IMR-90 (cell line): ENCODE results near the gene MYEF2. TPM values are rescaled to one million over a fixed set of nuclear protein-coding genes. Genes with fewer than 3 reads are reported as not detected.

ENCODE experiments used
- ATAC-seq: fragments of 200-7000 bp; cut with Tn5 transposase; 2 replicates; pipeline ENCODE4 v1.9.1; 2020; ENCODE audit warnings: low read depth, mild to moderate bottlenecking, moderate library complexity
- BruUV-seq: library from RNA; stranded (reverse); fragments of 400-500 nt; replicated peaks from 2 replicates; lab custom pipeline; 2021; lab: Mats Ljungman, UMichigan
- CTCF ChIA-PET: fragments of 300-600 bp; formaldehyde crosslinking; extraction: SDS; loops from one replicate; lab custom pipeline; 2021; ENCODE audit warnings: antibody characterized with exemption; lab: Yijun Ruan, JAX
- POLR2A ChIA-PET: fragments of 300-600 bp; sonication (Branson Sonifier 250); formaldehyde crosslinking; loops from one replicate; lab custom pipeline; 2022; ENCODE audit warnings: antibody characterized with exemption; ENCODE audit not compliant: unreplicated experiment; lab: Charles Lee
- DNase-seq: peaks from one replicate; pipeline ENCODE4 v3.0.0; 2013
- H2AFZ ChIP-seq: replicated peaks from 2 replicates; pipeline ENCODE3; 2013; ENCODE audit warnings: low read length, mild to moderate bottlenecking; ENCODE audit not compliant: poor library complexity
- H2AK5ac ChIP-seq: 2 replicates; pipeline ENCODE4 v1.6.1; 2013; ENCODE audit warnings: low read depth, low read length, inconsistent platforms
- H2AK9ac ChIP-seq: replicated peaks from 2 replicates; pipeline ENCODE3; 2013; ENCODE audit warnings: mild to moderate bottlenecking, low read depth, low read length, moderate library complexity; ENCODE audit not compliant: poor library complexity
- H2BK120ac ChIP-seq: 2 replicates; pipeline ENCODE4 v1.6.1; 2013; ENCODE audit warnings: low read depth, low read length, inconsistent platforms
- H2BK15ac ChIP-seq: 3 replicates; pipeline ENCODE4 v1.6.1; 2013; ENCODE audit warnings: low read depth, low read length, inconsistent platforms
- H2BK20ac ChIP-seq: 2 replicates; pipeline ENCODE4 v1.6.1; 2013; ENCODE audit warnings: low read depth, mild to moderate bottlenecking, inconsistent platforms, low read length, moderate library complexity
- H2BK5ac ChIP-seq: 2 replicates; pipeline ENCODE4 v1.6.1; 2013; ENCODE audit warnings: mild to moderate bottlenecking, low read depth, low read length, inconsistent platforms; ENCODE audit not compliant: poor library complexity, severe bottlenecking
- H3K14ac ChIP-seq: replicated peaks from 2 replicates; pipeline ENCODE4 v1.6.1; 2013; ENCODE audit warnings: low read depth, low read length, inconsistent platforms
- H3K18ac ChIP-seq: 2 replicates; pipeline ENCODE4 v1.6.1; 2013; ENCODE audit warnings: low read depth, low read length, control low read depth
- H3K23ac ChIP-seq: 2 replicates; pipeline ENCODE4 v1.6.1; 2013; ENCODE audit warnings: low read depth, low read length, inconsistent platforms
- H3K27ac ChIP-seq: 2 replicates; pipeline ENCODE4 v1.5.1; 2013; ENCODE audit warnings: mild to moderate bottlenecking, control low read depth, low read length; ENCODE audit not compliant: insufficient read depth
- H3K27me3 ChIP-seq: 2 replicates; pipeline ENCODE4 v1.6.1; 2013; ENCODE audit warnings: low read length; ENCODE audit not compliant: control insufficient read depth, insufficient read depth
- H3K36me3 ChIP-seq: 2 replicates; pipeline ENCODE4 v1.6.1; 2013; ENCODE audit warnings: low read length, mixed read lengths; ENCODE audit not compliant: control insufficient read depth, insufficient read depth
- H3K4ac ChIP-seq: 2 replicates; pipeline ENCODE4 v1.6.1; 2013; ENCODE audit warnings: low read depth, low read length, inconsistent platforms
- H3K4me1 ChIP-seq: 2 replicates; pipeline ENCODE4 v1.6.1; 2013; ENCODE audit warnings: low read length, mixed read lengths; ENCODE audit not compliant: control insufficient read depth, insufficient read depth
- H3K4me2 ChIP-seq: 2 replicates; pipeline ENCODE4 v1.6.1; 2013; ENCODE audit warnings: low read depth, mild to moderate bottlenecking, control low read depth, low read length, moderate library complexity
- H3K4me3 ChIP-seq: 2 replicates; pipeline ENCODE4 v1.5.1; 2013; ENCODE audit warnings: low read depth, mild to moderate bottlenecking, control low read depth, low read length, moderate library complexity; ENCODE audit not compliant: insufficient read depth
- H3K56ac ChIP-seq: 2 replicates; pipeline ENCODE4 v1.6.1; 2013; ENCODE audit warnings: low read length, inconsistent platforms; ENCODE audit not compliant: insufficient read depth; ENCODE audit errors: extremely low read depth
- H3K79me1 ChIP-seq, 2 experiments: 2 replicates each; pipeline ENCODE4 v1.6.1; 2013; ENCODE audit warnings: low read length in 2 of 2, inconsistent platforms in 1 of 2, low read depth in 1 of 2
- H3K9ac ChIP-seq: 2 replicates; pipeline ENCODE4 v1.6.1; 2013; ENCODE audit warnings: low read depth, low read length, control low read depth
- H3K9me1 ChIP-seq: 2 replicates; pipeline ENCODE4 v1.6.1; 2013; ENCODE audit warnings: low read length, inconsistent platforms; ENCODE audit not compliant: insufficient read depth
- H3K9me3 ChIP-seq: 2 replicates; pipeline ENCODE4 v1.6.1; 2013; ENCODE audit warnings: low read length; ENCODE audit not compliant: control insufficient read depth, insufficient read depth
- H4K20me1 ChIP-seq: 2 replicates; pipeline ENCODE4 v1.6.1; 2013; ENCODE audit warnings: low read length, inconsistent platforms; ENCODE audit not compliant: insufficient read depth
- H4K5ac ChIP-seq: 2 replicates; pipeline ENCODE4 v1.6.1; 2013; ENCODE audit warnings: mild to moderate bottlenecking, low read depth, low read length, control low read depth
- H4K8ac ChIP-seq, 2 experiments: 2 replicates each; pipeline ENCODE4 v1.6.1; 2013; ENCODE audit warnings: low read depth in 2 of 2, low read length in 2 of 2, control low read depth in 1 of 2, inconsistent platforms in 1 of 2
- H4K91ac ChIP-seq: 2 replicates; pipeline ENCODE4 v1.6.1; 2013; ENCODE audit warnings: low read depth, low read length, inconsistent platforms; ENCODE audit not compliant: insufficient read depth
- BHLHE40 ChIP-seq: fragments of 150-350 bp; IDR thresholded peaks from 2 replicates; pipeline ENCODE4 v1.6.1; 2016; ENCODE audit warnings: mild to moderate bottlenecking, low read depth, low read length
- CEBPB ChIP-seq: IDR thresholded peaks from 2 replicates; pipeline ENCODE4 v1.6.1; 2012; ENCODE audit warnings: low read depth, low read length, improper control_type of control experiment
- FOS ChIP-seq: fragments of 150-350 bp; IDR thresholded peaks from 2 replicates; pipeline ENCODE4 v1.6.1; 2016; ENCODE audit warnings: low read depth, low read length
- MAFK ChIP-seq: IDR thresholded peaks from 2 replicates; pipeline ENCODE4 v1.6.1; 2012; ENCODE audit warnings: low read depth, low read length, improper control_type of control experiment
- MAZ ChIP-seq: IDR thresholded peaks from 2 replicates; pipeline ENCODE4 v1.6.1; 2012; ENCODE audit warnings: low read depth, mild to moderate bottlenecking, low read length, improper control_type of control experiment, moderate library complexity, borderline replicate concordance
- MXI1 ChIP-seq: IDR thresholded peaks from 2 replicates; pipeline ENCODE4 v1.6.1; 2012; ENCODE audit warnings: low read depth, mild to moderate bottlenecking, low read length, moderate library complexity, borderline replicate concordance
- NFE2L2 ChIP-seq: fragments of 150-350 bp; IDR thresholded peaks from 2 replicates; pipeline ENCODE4 v1.6.1; 2016; ENCODE audit warnings: low read depth, mild to moderate bottlenecking, low read length
- POLR2A ChIP-seq: IDR thresholded peaks from 2 replicates; pipeline ENCODE4 v1.6.1; 2012; ENCODE audit warnings: mild to moderate bottlenecking, low read depth, low read length
- RAD21 ChIP-seq: IDR thresholded peaks from 2 replicates; pipeline ENCODE4 v1.6.1; 2012; ENCODE audit warnings: low read length, improper control_type of control experiment
- RCOR1 ChIP-seq: IDR thresholded peaks from 2 replicates; pipeline ENCODE4 v1.6.1; 2012; ENCODE audit warnings: mild to moderate bottlenecking, low read length, improper control_type of control experiment; ENCODE audit not compliant: insufficient replicate concordance
- RFX5 ChIP-seq: IDR thresholded peaks from 2 replicates; pipeline ENCODE4 v1.8.0; 2012; ENCODE audit warnings: low read depth, mild to moderate bottlenecking, low read length, moderate library complexity
- SMC3 ChIP-seq: fragments of 150-350 bp; IDR thresholded peaks from 2 replicates; pipeline ENCODE4 v1.6.1; 2016; ENCODE audit warnings: low read depth, mild to moderate bottlenecking, antibody characterized with exemption, low read length, moderate library complexity
- WGBS, 2 experiments: methylation state at CpG; one replicate each; pipeline versions ENCODE4 v1.1.5 to v1.1.7; 2013; ENCODE audit warnings: missing lambda C conversion rate in 2 of 2; ENCODE audit not compliant: insufficient read length in 1 of 2; ENCODE audit errors: extremely low coverage in 2 of 2; 5-methylcytosine and 5-hydroxymethylcytosine counted together
- dilution Hi-C: fragments of 300-500 bp; cut with HindIII; formaldehyde crosslinking; loops from one replicate; pipeline ENCODE4 v1.14.3; 2018; ENCODE audit warnings: low sequenced_read_pairs; ENCODE audit not compliant: unreplicated experiment
- in situ Hi-C: fragments of 300-500 bp; cut with MboI; formaldehyde crosslinking; loops from 3 replicates; pipeline ENCODE4 v1.14.3; 2019; ENCODE audit warnings: low sequenced_read_pairs, inconsistent platforms, mixed read lengths
- intact Hi-C: fragments of 100-400 bp; cut with micrococcal nuclease; formaldehyde crosslinking; loops from 2 replicates; pipeline ENCODE4 v1.10.0; 2022
- polyA plus RNA-seq, 3 experiments: library from polyadenylated mRNA; depleted of rRNA; stranded (reverse); fragments of >200 nt; gene quantifications; 2 replicates each; pipeline ENCODE4 v1.2.3, GENCODE V29; 2012; ENCODE audit warnings: low replicate concordance in 1 of 3
- total RNA-seq: library from RNA; depleted of rRNA; stranded (reverse); fragments of >200 nt; gene quantifications from 2 replicates; pipeline ENCODE4 v1.2.3, GENCODE V29; 2012
- TF ChIP-seq, protein P1 (sequence below): conservative IDR thresholded peaks from 2 replicates; pipeline ENCODE4 v1.5.1; 2012; ENCODE audit warnings: mild to moderate bottlenecking, low read depth, low read length, improper control_type of control experiment

The MYEF2 gene
- total and polyA plus RNA-seq, 2 of the 4 experiments (the other 2 are of a cell fraction) = 4.5 to 5.8 TPM

DNA sequence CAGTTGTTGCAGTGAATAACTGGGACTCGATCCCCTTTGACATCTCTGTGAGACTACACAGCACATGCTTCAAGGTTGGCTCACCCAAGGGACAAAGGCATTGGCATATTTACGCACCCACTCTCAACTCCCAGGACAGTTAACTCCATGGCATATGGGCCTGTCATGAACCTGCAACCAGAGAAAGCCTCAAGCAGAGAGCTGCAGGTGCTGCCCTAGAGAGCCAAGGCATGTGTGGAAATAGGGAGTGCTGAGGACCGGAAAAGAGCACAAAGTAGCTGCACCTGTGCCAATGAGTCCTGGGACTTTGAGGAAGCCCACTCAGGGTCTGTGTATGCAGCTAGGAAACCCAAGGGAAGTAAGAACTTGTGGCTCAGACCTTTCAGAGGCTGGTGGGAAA is 90.3 kb downstream of the MYEF2 start:
- dilution Hi-C loops (no loop called here), intact Hi-C loops (no loop called here), in situ Hi-C loops (loop anchor here (10.0 kb wide), 1 partner anchor 893 kb away; no protein-coding TSS in a partner anchor)
- Histone ChIP-seq H3K9me3 (no peaks in the 10 kb centered on the region), H3K27ac (no peak overlapping the region), H4K8ac (no peak overlapping the region), H3K9ac (no peak overlapping the region), H2BK120ac (no peak overlapping the region), H3K18ac (no peak overlapping the region), H3K56ac (no peak overlapping the region), H3K4me1 (no peaks in the 10 kb centered on the region), H4K5ac (no peak overlapping the region), H2AK9ac (no peak overlapping the region), H3K4me2 (no peak overlapping the region), H3K23ac (no peak overlapping the region), H2BK5ac (no peak overlapping the region), H3K27me3 (peaks cover 12% of the 10 kb centered on the region), H3K79me1 (no peaks in the 10 kb centered on the region), H3K4ac (no peak overlapping the region), H3K9me1 (no peaks in the 10 kb centered on the region; the same call in 1 of the 2 replicates), H3K36me3 (no peaks in the 10 kb centered on the region), H3K14ac (no peak overlapping the region), H2BK15ac (no peak overlapping the region), H2BK20ac (no peak overlapping the region), H2AFZ (no peak overlapping the region), H4K91ac (no peak overlapping the region), H4K20me1 (no peaks in the 10 kb centered on the region), H3K4me3 (no peak overlapping the region), H2AK5ac (no peak overlapping the region)
- WGBS, 2 experiments = 50% methylated on average over 1 of the region's 3 CpGs; no CpG with 5 or more reads in 1 of the 2 experiments
- DNase-seq = no peak
- POLR2A ChIA-PET = no interaction called here
- BruUV-seq = no TSS peak
- CTCF ChIA-PET = no interaction called here
- no peak for ATAC-seq
- no peak for TF ChIP-seq POLR2A
- no peak for TF ChIP-seq SMC3
- TF ChIP-seq FOS = no peak
- no peak for TF ChIP-seq RFX5
- no peak for TF ChIP-seq MXI1
- TF ChIP-seq MAZ = no peak
- TF ChIP-seq NFE2L2 = no peak
- TF ChIP-seq RAD21 = no peak
- no peak for TF ChIP-seq CEBPB
- no peak for TF ChIP-seq RCOR1
- TF ChIP-seq BHLHE40 = no peak
- no peak for TF ChIP-seq MAFK
- TF ChIP-seq, protein P1, sequence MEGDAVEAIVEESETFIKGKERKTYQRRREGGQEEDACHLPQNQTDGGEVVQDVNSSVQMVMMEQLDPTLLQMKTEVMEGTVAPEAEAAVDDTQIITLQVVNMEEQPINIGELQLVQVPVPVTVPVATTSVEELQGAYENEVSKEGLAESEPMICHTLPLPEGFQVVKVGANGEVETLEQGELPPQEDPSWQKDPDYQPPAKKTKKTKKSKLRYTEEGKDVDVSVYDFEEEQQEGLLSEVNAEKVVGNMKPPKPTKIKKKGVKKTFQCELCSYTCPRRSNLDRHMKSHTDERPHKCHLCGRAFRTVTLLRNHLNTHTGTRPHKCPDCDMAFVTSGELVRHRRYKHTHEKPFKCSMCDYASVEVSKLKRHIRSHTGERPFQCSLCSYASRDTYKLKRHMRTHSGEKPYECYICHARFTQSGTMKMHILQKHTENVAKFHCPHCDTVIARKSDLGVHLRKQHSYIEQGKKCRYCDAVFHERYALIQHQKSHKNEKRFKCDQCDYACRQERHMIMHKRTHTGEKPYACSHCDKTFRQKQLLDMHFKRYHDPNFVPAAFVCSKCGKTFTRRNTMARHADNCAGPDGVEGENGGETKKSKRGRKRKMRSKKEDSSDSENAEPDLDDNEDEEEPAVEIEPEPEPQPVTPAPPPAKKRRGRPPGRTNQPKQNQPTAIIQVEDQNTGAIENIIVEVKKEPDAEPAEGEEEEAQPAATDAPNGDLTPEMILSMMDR = no peak
